UCSD-AML1 (cell line): ENCODE measurements around the gene SMIM32.

Experiments
- DNase-seq: peaks from one replicate; lab custom pipeline; 2025; ENCODE audit not compliant: unreplicated experiment; lab: John Stamatoyannopoulos, UW

The SMIM32 gene

GRCh38 chr5:136208916-136209315 lies 16.0 kb upstream of the SMIM32 start:
- DNase-seq, result no peak

GRCh38 chr5:136207631-136208030 lies 14.7 kb upstream of the SMIM32 start:
- DNase-seq, result no peak

- no peak for DNase-seq
Measured at GRCh38 chr5:136206361-136206760, 13.4 kb upstream of the SMIM32 start.

GRCh38 chr5:136205941-136206340 lies 13.0 kb upstream of the SMIM32 start:
- no peak for DNase-seq

GRCh38 chr5:136205061-136205702 lies 12.2 kb upstream of the SMIM32 start:
- DNase-seq, result no peak

GRCh38 chr5:136203303-136203922 lies 10.5 kb upstream of the SMIM32 start:
- no peak for DNase-seq

GRCh38 chr5:136202469-136203205 lies 9.7 kb upstream of the SMIM32 start:
- DNase-seq, result no peak

- DNase-seq, result no peak
Measured at GRCh38 chr5:136201870-136202269, 8.9 kb upstream of the SMIM32 start.

GRCh38 chr5:136200761-136201160 lies 7.8 kb upstream of the SMIM32 start:
- DNase-seq, result no peak

GRCh38 chr5:136200130-136200529 lies 7.2 kb upstream of the SMIM32 start:
- no peak for DNase-seq

GRCh38 chr5:136199408-136199807 lies 6.4 kb upstream of the SMIM32 start:
- DNase-seq, result no peak

- no peak for DNase-seq
Measured at GRCh38 chr5:136198453-136198852, 5.5 kb upstream of the SMIM32 start.

- no peak for DNase-seq
Measured at GRCh38 chr5:136197462-136198142, 4.6 kb upstream of the SMIM32 start.

- no peak for DNase-seq
Measured at GRCh38 chr5:136195971-136196820, 3.2 kb upstream of the SMIM32 start.

GRCh38 chr5:136194576-136194975 lies 1.6 kb upstream of the SMIM32 start:
- no peak for DNase-seq

- DNase-seq, result no peak
Measured at GRCh38 chr5:136193322-136193935, 467 bp upstream of the SMIM32 start.

- DNase-seq, result no peak
Measured at GRCh38 chr5:136192015-136192525, 892 bp downstream of the SMIM32 start.

- DNase-seq, result no peak
Measured at GRCh38 chr5:136191304-136192014, 1.5 kb downstream of the SMIM32 start.

- DNase-seq, result no peak
Measured at GRCh38 chr5:136190904-136191303, 2.1 kb downstream of the SMIM32 start.
